Mesendoderm (in vitro differentiated cells): ENCODE results near the gene AGTRAP.

Source experiments
- DNase-seq: peaks from one replicate; pipeline ENCODE4 v3.0.0; 2013
- H2AK5ac ChIP-seq: 2 replicates; pipeline ENCODE4 v1.6.1; 2013; ENCODE audit warnings: low read length, inconsistent platforms
- H2BK120ac ChIP-seq: 2 replicates; pipeline ENCODE4 v1.6.1; 2013; ENCODE audit warnings: low read depth, mild to moderate bottlenecking, low read length, moderate library complexity, mixed read lengths
- H2BK15ac ChIP-seq: replicated peaks from 2 replicates; pipeline ENCODE4 v1.6.1; 2013; ENCODE audit warnings: low read depth, mild to moderate bottlenecking, moderate library complexity
- H2BK5ac ChIP-seq: 2 replicates; pipeline ENCODE4 v1.6.1; 2013; ENCODE audit warnings: low read length, inconsistent platforms
- H3K18ac ChIP-seq: 2 replicates; pipeline ENCODE4 v1.6.1; 2013; ENCODE audit warnings: mild to moderate bottlenecking, low read length, mixed read lengths
- H3K23ac ChIP-seq: one replicate; pipeline ENCODE4 v1.6.1; 2013; ENCODE audit warnings: low read length
- H3K27ac ChIP-seq: 2 replicates; pipeline ENCODE4 v1.5.1; 2013; ENCODE audit warnings: low read depth, mild to moderate bottlenecking, inconsistent platforms, low read length, moderate library complexity
- H3K27me3 ChIP-seq: 2 replicates; pipeline ENCODE4 v1.6.1; 2013; ENCODE audit warnings: low read length, control low read depth, mild to moderate bottlenecking, inconsistent platforms; ENCODE audit not compliant: insufficient read depth, poor library complexity
- H3K36me3 ChIP-seq: 2 replicates; pipeline ENCODE4 v1.6.1; 2013; ENCODE audit warnings: low read length, inconsistent platforms; ENCODE audit not compliant: control insufficient read depth, insufficient read depth
- H3K4ac ChIP-seq: one replicate; pipeline ENCODE4 v1.6.1; 2013; ENCODE audit warnings: low read depth, mild to moderate bottlenecking, low read length, moderate library complexity
- H3K4me1 ChIP-seq: 2 replicates; pipeline ENCODE4 v1.6.1; 2013; ENCODE audit warnings: low read depth, low read length, inconsistent platforms; ENCODE audit not compliant: control insufficient read depth
- H3K4me2 ChIP-seq: 2 replicates; pipeline ENCODE4 v1.6.1; 2013; ENCODE audit warnings: low read length
- H3K4me3 ChIP-seq: 2 replicates; pipeline ENCODE4 v1.5.1; 2013; ENCODE audit warnings: mild to moderate bottlenecking, low read length
- H3K56ac ChIP-seq: one replicate; pipeline ENCODE4 v1.6.1; 2013; ENCODE audit warnings: low read length
- H3K79me1 ChIP-seq: 2 replicates; pipeline ENCODE4 v1.6.1; 2013; ENCODE audit warnings: low read length, inconsistent platforms
- H3K79me2 ChIP-seq: 2 replicates; pipeline ENCODE4 v1.6.1; 2013; ENCODE audit warnings: mild to moderate bottlenecking, low read length; ENCODE audit not compliant: control insufficient read depth, insufficient read depth
- H3K9ac ChIP-seq: 2 replicates; pipeline ENCODE4 v1.6.1; 2013; ENCODE audit warnings: low read length, inconsistent platforms
- H4K5ac ChIP-seq: one replicate; pipeline ENCODE4 v1.6.1; 2013; ENCODE audit warnings: low read length
- H4K8ac ChIP-seq: one replicate; pipeline ENCODE4 v1.6.1; 2013; ENCODE audit warnings: low read depth, mild to moderate bottlenecking, control low read depth, low read length, moderate library complexity
- WGBS: extraction: QIAGEN DNeasy Blood & Tissue Kit; methylation state at CpG from one replicate; pipeline ENCODE4 v1.1.7; 2013; ENCODE audit warnings: low lambda C conversion rate, missing lambda C conversion rate; ENCODE audit not compliant: insufficient coverage; ENCODE audit errors: extremely low coverage; 5-methylcytosine and 5-hydroxymethylcytosine counted together

AGTRAP gene

DNA sequence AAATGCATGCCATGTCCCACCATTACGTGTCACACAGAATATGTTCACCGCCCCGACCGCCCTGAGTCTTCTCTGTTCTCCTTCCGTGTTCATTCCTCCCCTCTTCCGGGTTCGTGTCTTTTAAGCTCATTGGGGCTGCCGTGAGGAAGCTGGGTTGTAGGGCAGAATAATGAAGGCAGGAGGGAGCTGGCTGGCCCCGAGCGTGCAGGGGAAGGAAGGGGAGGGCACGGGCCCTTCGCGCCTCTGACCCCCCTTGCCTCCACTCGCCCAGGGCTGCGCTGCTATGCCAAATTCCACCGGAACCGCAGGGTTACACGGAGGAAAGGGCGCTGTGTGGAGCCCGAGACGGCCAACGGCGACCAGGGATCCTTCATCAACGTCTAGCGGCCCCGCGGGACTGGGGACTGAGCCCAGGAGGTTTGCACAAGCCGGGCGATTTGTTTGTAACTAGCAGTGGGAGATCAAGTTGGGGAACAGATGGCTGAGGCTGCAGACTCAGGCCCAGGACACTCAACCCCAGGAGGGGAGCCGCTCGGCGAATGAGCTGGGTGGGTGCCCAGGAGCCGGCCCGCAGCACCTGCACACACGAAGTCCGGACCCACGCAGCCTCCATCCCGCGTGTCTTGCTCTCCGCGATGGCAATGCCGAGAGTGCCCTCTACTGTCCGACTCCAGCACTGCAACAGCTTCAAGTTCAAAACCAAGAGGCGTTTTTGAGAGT lies 16.5 kb upstream of the AGTRAP start:
- Histone ChIP-seq H4K8ac (no peak overlapping the region), H3K56ac (peak overlapping the region; percentile 71), H3K4me1 (no peaks in the 10 kb centered on the region), H3K23ac (no peak overlapping the region), H3K27ac (no peak overlapping the region), H2BK5ac (no peak overlapping the region), H3K18ac (no peak overlapping the region), H3K4ac (no peak overlapping the region), H3K79me1 (no peaks in the 10 kb centered on the region), H3K27me3 (no peaks in the 10 kb centered on the region), H3K4me2 (peak overlapping the region; percentile 56), H3K36me3 (no peaks in the 10 kb centered on the region), H3K79me2 (no peaks in the 10 kb centered on the region), H3K9ac (peak overlapping the region; percentile 48), H2BK120ac (no peak overlapping the region), H3K4me3 (no peak overlapping the region), H2BK15ac (no peak overlapping the region), H2AK5ac (no peak overlapping the region), H4K5ac (no peak overlapping the region)
- WGBS: no CpG with 5 or more reads among the region's 44 CpGs
- peak; percentile 45 for DNase-seq

DNA sequence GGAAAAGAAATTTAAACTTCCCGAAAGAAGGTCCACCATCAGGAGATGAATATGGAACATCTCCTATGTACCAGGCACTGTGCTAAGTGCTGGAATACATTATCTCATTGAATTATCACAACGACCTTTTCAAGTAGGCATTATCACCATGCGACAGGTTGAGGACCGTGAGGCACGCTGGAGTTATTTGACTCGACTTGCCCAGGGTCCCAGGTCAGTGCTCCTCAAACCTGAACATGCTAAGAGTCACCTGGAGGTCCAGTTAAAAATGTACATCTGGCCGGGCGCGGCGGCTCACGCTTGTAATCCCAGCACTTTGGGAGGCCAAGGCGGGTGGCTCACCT lies 15.9 kb upstream of the AGTRAP start:
- Histone ChIP-seq H3K36me3 (no peaks in the 10 kb centered on the region), H2BK120ac (no peak overlapping the region)
- WGBS: no CpG with 5 or more reads among the region's 12 CpGs

DNA sequence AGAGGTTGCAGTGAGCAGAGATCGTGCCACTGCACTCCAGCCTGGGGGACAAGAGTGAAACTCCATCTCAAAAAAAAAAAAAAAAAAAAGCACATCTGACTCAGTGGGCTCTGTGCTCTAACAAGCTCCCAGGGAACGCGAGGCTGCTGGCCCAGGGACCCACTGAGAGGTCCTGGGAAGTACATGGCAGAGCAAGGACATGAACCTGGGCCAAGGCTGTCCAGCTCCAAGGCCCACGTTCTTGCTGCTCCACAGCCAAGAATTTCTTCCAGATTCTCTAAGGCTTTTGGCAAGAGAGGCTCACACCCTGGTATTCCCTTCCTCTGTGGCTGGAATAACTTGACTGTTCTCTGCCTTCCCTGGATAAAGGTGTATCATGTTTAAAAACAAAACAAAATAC lies 15.4 kb upstream of the AGTRAP start:
- H3K4me2 ChIP-seq: no peak overlapping the region
- H3K56ac ChIP-seq: no peak overlapping the region
- H3K23ac ChIP-seq: no peak overlapping the region
- no peak overlapping the region for H4K8ac ChIP-seq
- no peaks in the 10 kb centered on the region for H3K36me3 ChIP-seq
- H3K79me1 ChIP-seq: no peaks in the 10 kb centered on the region
- DNase-seq: no peak
- no peak overlapping the region for H3K18ac ChIP-seq
- H3K27ac ChIP-seq: no peak overlapping the region
- WGBS: no CpG with 5 or more reads among the region's 4 CpGs
- H4K5ac ChIP-seq: no peak overlapping the region
- H2BK5ac ChIP-seq: no peak overlapping the region
- H3K79me2 ChIP-seq: no peaks in the 10 kb centered on the region
- no peaks in the 10 kb centered on the region for H3K27me3 ChIP-seq
- H3K4me3 ChIP-seq: no peak overlapping the region
- no peak overlapping the region for H3K4ac ChIP-seq
- no peak overlapping the region for H2BK120ac ChIP-seq
- no peak overlapping the region for H2BK15ac ChIP-seq
- no peak overlapping the region for H3K9ac ChIP-seq
- H2AK5ac ChIP-seq: no peak overlapping the region
- H3K4me1 ChIP-seq: no peaks in the 10 kb centered on the region

More for the DNA sequence above, 15.9 kb upstream of the AGTRAP start:
- Histone ChIP-seq H3K27ac (no peak overlapping the region), H3K56ac (no peak overlapping the region), H3K79me2 (no peaks in the 10 kb centered on the region), H4K5ac (no peak overlapping the region), H3K27me3 (no peaks in the 10 kb centered on the region), H3K4ac (no peak overlapping the region), H3K4me2 (no peak overlapping the region), H3K79me1 (no peaks in the 10 kb centered on the region), H4K8ac (no peak overlapping the region), H3K23ac (no peak overlapping the region), H2BK5ac (no peak overlapping the region), H3K4me1 (no peaks in the 10 kb centered on the region), H3K9ac (no peak overlapping the region), H2AK5ac (no peak overlapping the region), H2BK15ac (no peak overlapping the region), H3K18ac (no peak overlapping the region), H3K4me3 (no peak overlapping the region)
- DNase-seq: no peak

DNA sequence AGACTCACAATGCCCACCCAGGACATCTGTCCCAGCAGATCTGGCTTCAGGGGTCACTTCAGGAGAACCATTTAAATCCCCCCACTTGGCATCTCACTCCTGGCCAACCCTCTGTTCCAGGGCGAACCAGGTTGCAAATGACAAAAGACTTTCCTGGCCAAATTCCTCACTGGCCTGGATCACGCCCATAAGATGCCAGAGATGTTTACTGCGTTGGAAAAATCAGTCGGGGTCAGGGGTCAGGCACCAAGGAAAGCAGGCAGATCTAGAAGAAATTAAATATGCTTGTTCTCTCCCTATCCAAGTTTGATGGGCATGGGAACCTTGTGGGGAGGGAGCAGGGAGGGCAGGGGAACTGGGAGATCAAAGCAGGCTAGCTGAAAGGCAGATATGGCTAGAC lies 14.6 kb upstream of the AGTRAP start:
- H2BK120ac ChIP-seq: no peak overlapping the region
- no peak overlapping the region for H3K56ac ChIP-seq
- H3K27me3 ChIP-seq: no peaks in the 10 kb centered on the region
- no peak overlapping the region for H3K18ac ChIP-seq
- no peak overlapping the region for H3K4me2 ChIP-seq
- no peaks in the 10 kb centered on the region for H3K4me1 ChIP-seq
- no peaks in the 10 kb centered on the region for H3K79me2 ChIP-seq
- no peak overlapping the region for H3K9ac ChIP-seq
- H3K4ac ChIP-seq: no peak overlapping the region
- DNase-seq: no peak
- H3K36me3 ChIP-seq: no peaks in the 10 kb centered on the region
- no peak overlapping the region for H2BK15ac ChIP-seq
- H3K4me3 ChIP-seq: no peak overlapping the region
- no peak overlapping the region for H4K5ac ChIP-seq
- no peak overlapping the region for H2AK5ac ChIP-seq
- no peak overlapping the region for H3K23ac ChIP-seq
- H3K79me1 ChIP-seq: no peaks in the 10 kb centered on the region
- H4K8ac ChIP-seq: no peak overlapping the region
- no CpG with 5 or more reads among the region's 4 CpGs for WGBS
- no peak overlapping the region for H3K27ac ChIP-seq
- H2BK5ac ChIP-seq: no peak overlapping the region

DNA sequence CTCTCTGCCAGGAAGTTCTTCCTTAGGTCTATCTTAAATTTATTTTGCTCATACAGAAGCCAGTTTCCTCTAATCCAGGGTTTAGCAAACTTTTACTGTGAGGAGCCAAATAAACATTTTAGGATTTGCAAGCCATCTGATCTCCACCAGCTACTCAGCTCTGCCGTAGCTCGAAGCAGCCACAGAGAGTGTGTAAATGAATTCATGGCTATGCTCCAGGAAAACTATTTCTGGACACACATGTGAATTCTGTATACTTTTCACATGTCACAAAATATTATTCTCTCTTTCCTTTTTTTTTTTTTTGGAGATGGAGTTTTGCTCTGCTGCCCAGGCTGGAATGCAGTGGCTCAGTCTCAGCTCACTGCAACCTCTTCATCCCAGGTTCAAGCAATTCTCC lies 13.4 kb upstream of the AGTRAP start:
- WGBS: no CpG with 5 or more reads among the region's 2 CpGs
- Histone ChIP-seq H3K23ac (no peak overlapping the region), H3K56ac (no peak overlapping the region), H2BK5ac (no peak overlapping the region), H3K9ac (no peak overlapping the region), H3K36me3 (no peaks in the 10 kb centered on the region), H2BK120ac (no peak overlapping the region), H2BK15ac (no peak overlapping the region), H3K4me3 (no peak overlapping the region), H3K18ac (no peak overlapping the region), H3K79me1 (no peaks in the 10 kb centered on the region), H4K8ac (no peak overlapping the region), H3K27me3 (no peaks in the 10 kb centered on the region), H3K27ac (no peak overlapping the region), H3K4ac (no peak overlapping the region), H4K5ac (no peak overlapping the region), H3K79me2 (no peaks in the 10 kb centered on the region), H3K4me2 (no peak overlapping the region), H2AK5ac (no peak overlapping the region), H3K4me1 (no peaks in the 10 kb centered on the region)
- DNase-seq: no peak

DNA sequence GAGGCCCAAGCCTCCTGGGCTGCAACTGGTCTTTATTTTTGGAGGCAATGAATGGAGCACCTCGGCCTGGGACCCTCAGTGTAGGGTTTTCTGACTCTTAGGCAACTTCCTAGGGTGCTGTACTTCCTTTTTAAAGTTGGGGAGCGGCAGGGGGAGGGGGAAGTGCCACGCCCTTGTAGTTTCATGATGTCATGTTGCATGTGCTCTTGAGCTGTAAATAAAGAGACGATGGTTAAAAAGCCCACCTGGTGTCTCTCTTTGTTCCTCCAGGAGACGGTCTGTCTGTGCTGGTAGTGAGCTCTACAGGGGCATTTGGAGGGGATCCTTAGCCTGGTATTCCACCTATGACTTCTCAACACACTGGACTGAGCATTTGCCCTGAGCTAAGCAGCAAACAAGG lies 10.3 kb upstream of the AGTRAP start:
- no peaks in the 10 kb centered on the region for H3K27me3 ChIP-seq
- H2BK5ac ChIP-seq: no peak overlapping the region
- H3K79me1 ChIP-seq: no peaks in the 10 kb centered on the region
- H3K79me2 ChIP-seq: no peaks in the 10 kb centered on the region
- no peak overlapping the region for H2BK15ac ChIP-seq
- H2BK120ac ChIP-seq: no peak overlapping the region
- H4K5ac ChIP-seq: no peak overlapping the region
- WGBS: no CpG with 5 or more reads among the region's 5 CpGs
- H3K4me3 ChIP-seq: no peak overlapping the region
- H3K4me1 ChIP-seq: peaks cover 4% of the 10 kb centered on the region
- no peak for DNase-seq
- no peak overlapping the region for H2AK5ac ChIP-seq
- no peak overlapping the region for H3K27ac ChIP-seq
- no peak overlapping the region for H3K4ac ChIP-seq
- no peak overlapping the region for H3K4me2 ChIP-seq
- no peaks in the 10 kb centered on the region for H3K36me3 ChIP-seq
- no peak overlapping the region for H4K8ac ChIP-seq
- H3K56ac ChIP-seq: no peak overlapping the region
- H3K23ac ChIP-seq: no peak overlapping the region
- no peak overlapping the region for H3K9ac ChIP-seq
- no peak overlapping the region for H3K18ac ChIP-seq
